MM.1S (cell line): Measurements from ENCODE around the gene GNPAT.

Experiments used
- DNase-seq: peaks from one replicate; pipeline ENCODE4 v3.0.0-alpha.2; 2015
- H2AFZ ChIP-seq: fragments of 300-600 bp; sonication (generic); 2 replicates; pipeline ENCODE4 v1.6.0; 2016; ENCODE audit warnings: antibody characterized with exemption, low read length
- H3F3A ChIP-seq: fragments of 300-600 bp; sonication (generic); 2 replicates; pipeline ENCODE4 v1.6.1; 2016; ENCODE audit warnings: mild to moderate bottlenecking, antibody characterized with exemption, low read length, moderate library complexity, mixed read lengths; ENCODE audit not compliant: insufficient read depth
- H3K27ac ChIP-seq: fragments of 300-600 bp; sonication (generic); 2 replicates; pipeline ENCODE4 v1.5.1; 2016; ENCODE audit warnings: mild to moderate bottlenecking, low read length
- H3K27me3 ChIP-seq: fragments of 300-600 bp; sonication (generic); replicated peaks from 2 replicates; pipeline ENCODE4 v1.6.0; 2016; ENCODE audit warnings: low read length; ENCODE audit not compliant: insufficient read depth
- H3K36me3 ChIP-seq: fragments of 300-600 bp; sonication (generic); replicated peaks from 2 replicates; pipeline ENCODE4 v1.6.1; 2016; ENCODE audit warnings: mild to moderate bottlenecking, low read length, mixed read lengths; ENCODE audit not compliant: insufficient read depth
- H3K4me1 ChIP-seq: fragments of 300-600 bp; sonication (generic); 2 replicates; pipeline ENCODE4 v1.6.1; 2016; ENCODE audit warnings: low read length, mixed read lengths
- H3K4me2 ChIP-seq: fragments of 300-600 bp; sonication (generic); 2 replicates; pipeline ENCODE4 v1.6.0; 2016; ENCODE audit warnings: low read depth, low read length
- H3K4me3 ChIP-seq: fragments of 300-600 bp; sonication (generic); 2 replicates; pipeline ENCODE4 v1.5.1; 2016; ENCODE audit warnings: low read length, mixed read lengths
- H3K79me2 ChIP-seq: fragments of 300-600 bp; sonication (generic); 2 replicates; pipeline ENCODE4 v1.6.1; 2016; ENCODE audit warnings: mixed run types, low read length, mixed read lengths
- H3K9ac ChIP-seq: fragments of 300-600 bp; sonication (generic); 2 replicates; pipeline ENCODE4 v1.6.1; 2016; ENCODE audit warnings: low read length, mixed read lengths
- H3K9me2 ChIP-seq: fragments of 300-600 bp; sonication (generic); replicated peaks from 2 replicates; pipeline ENCODE4 v1.6.1; 2016; ENCODE audit warnings: mild to moderate bottlenecking, low read length, mixed read lengths; ENCODE audit not compliant: insufficient read depth
- H3K9me3 ChIP-seq: fragments of 300-600 bp; sonication (generic); replicated peaks from 2 replicates; pipeline ENCODE4 v1.6.1; 2016; ENCODE audit warnings: mild to moderate bottlenecking, low read length, mixed read lengths; ENCODE audit not compliant: insufficient read depth
- H4K20me1 ChIP-seq: fragments of 300-600 bp; sonication (generic); 2 replicates; pipeline ENCODE4 v1.6.1; 2016; ENCODE audit warnings: mild to moderate bottlenecking, low read length, moderate library complexity, mixed read lengths; ENCODE audit not compliant: insufficient read depth
- EZH2 ChIP-seq: fragments of 300-600 bp; sonication (generic); optimal IDR thresholded peaks from 2 replicates; pipeline ENCODE3; 2017; ENCODE audit warnings: low read depth, mild to moderate bottlenecking, antibody characterized with exemption, low read length, mixed read lengths
- EZH2phosphoT487 ChIP-seq: fragments of 300-600 bp; sonication (generic); IDR thresholded peaks from 2 replicates; pipeline ENCODE4 v1.6.1; 2018; ENCODE audit warnings: antibody characterized with exemption, low read length
- TF ChIP-seq, protein P1 (sequence below): fragments of 300-600 bp; sonication (generic); IDR thresholded peaks from 2 replicates; pipeline ENCODE4 v1.5.1; 2016; ENCODE audit warnings: antibody characterized with exemption, low read length, mixed read lengths

Gene GNPAT

DNA sequence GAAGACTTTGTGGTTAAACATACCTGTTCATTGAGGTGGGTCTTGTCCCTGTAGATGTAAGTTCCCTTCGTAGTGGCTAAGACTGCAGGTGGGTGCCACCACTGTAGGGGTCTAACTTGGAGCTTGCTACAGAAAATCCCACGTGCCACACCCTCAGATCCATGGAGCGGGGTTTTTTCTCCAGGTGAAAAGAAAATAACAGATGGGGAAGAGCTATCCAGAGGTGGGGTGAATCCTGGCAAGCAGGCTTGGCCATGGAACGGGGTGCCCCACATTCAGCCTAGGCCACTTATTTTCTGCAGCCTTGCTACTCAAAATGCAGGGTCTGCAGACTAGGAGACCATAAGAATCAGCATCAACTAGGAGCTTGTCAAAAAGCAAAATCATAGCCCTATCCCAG, 72.6 kb downstream of the GNPAT start:
- no peak overlapping the region for H3K4me2 ChIP-seq
- no peaks in the 10 kb centered on the region for H3K9me3 ChIP-seq
- no peak overlapping the region for H3K27ac ChIP-seq
- DNase-seq: no peak
- H3K9ac ChIP-seq: no peak overlapping the region
- H3K9me2 ChIP-seq: no peaks in the 10 kb centered on the region
- TF ChIP-seq EZH2phosphoT487 (no peak), EZH2 (no peak)
- TF ChIP-seq, protein P1, sequence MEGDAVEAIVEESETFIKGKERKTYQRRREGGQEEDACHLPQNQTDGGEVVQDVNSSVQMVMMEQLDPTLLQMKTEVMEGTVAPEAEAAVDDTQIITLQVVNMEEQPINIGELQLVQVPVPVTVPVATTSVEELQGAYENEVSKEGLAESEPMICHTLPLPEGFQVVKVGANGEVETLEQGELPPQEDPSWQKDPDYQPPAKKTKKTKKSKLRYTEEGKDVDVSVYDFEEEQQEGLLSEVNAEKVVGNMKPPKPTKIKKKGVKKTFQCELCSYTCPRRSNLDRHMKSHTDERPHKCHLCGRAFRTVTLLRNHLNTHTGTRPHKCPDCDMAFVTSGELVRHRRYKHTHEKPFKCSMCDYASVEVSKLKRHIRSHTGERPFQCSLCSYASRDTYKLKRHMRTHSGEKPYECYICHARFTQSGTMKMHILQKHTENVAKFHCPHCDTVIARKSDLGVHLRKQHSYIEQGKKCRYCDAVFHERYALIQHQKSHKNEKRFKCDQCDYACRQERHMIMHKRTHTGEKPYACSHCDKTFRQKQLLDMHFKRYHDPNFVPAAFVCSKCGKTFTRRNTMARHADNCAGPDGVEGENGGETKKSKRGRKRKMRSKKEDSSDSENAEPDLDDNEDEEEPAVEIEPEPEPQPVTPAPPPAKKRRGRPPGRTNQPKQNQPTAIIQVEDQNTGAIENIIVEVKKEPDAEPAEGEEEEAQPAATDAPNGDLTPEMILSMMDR: no peak
- no peaks in the 10 kb centered on the region for H3K36me3 ChIP-seq
- no peak overlapping the region for H2AFZ ChIP-seq
- H3K4me3 ChIP-seq: no peak overlapping the region
- no peaks in the 10 kb centered on the region for H3K79me2 ChIP-seq
- no peaks in the 10 kb centered on the region for H3K27me3 ChIP-seq
- no peaks in the 10 kb centered on the region for H4K20me1 ChIP-seq
- no peaks in the 10 kb centered on the region for H3K4me1 ChIP-seq
- H3F3A ChIP-seq: no peaks in the 10 kb centered on the region

DNA sequence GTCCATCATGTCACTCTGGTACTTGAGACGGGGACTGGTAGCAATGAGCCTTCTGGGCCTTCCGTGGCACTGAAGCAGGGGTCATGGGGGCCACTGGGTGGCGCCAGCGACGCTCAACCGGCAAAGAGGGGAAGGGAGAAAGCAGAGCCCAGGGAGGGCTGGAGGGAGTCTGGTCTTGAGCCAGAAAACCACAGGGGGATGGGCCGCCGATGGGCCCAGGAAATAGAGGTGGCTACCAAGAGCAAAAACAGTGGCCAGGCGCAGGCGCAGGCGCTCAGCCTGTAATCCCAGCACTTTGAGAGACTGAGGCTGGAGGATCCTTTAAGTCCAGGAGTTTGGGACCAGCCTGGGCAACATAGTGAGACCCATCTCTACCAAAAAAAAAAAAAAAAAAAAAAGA, 74.9 kb downstream of the GNPAT start:
- no peak overlapping the region for H3K4me3 ChIP-seq
- no peaks in the 10 kb centered on the region for H3K9me2 ChIP-seq
- no peak overlapping the region for H3K9ac ChIP-seq
- H3K4me2 ChIP-seq: no peak overlapping the region
- H3K36me3 ChIP-seq: no peaks in the 10 kb centered on the region
- no peaks in the 10 kb centered on the region for H4K20me1 ChIP-seq
- H2AFZ ChIP-seq: no peak overlapping the region
- TF ChIP-seq EZH2: no peak
- TF ChIP-seq, protein P1: peak; percentile 82
- no peak overlapping the region for H3K27ac ChIP-seq
- no peaks in the 10 kb centered on the region for H3K4me1 ChIP-seq
- no peaks in the 10 kb centered on the region for H3K79me2 ChIP-seq
- no peaks in the 10 kb centered on the region for H3F3A ChIP-seq
- no peaks in the 10 kb centered on the region for H3K9me3 ChIP-seq
- DNase-seq: peak; percentile 56
- H3K27me3 ChIP-seq: no peaks in the 10 kb centered on the region

DNA sequence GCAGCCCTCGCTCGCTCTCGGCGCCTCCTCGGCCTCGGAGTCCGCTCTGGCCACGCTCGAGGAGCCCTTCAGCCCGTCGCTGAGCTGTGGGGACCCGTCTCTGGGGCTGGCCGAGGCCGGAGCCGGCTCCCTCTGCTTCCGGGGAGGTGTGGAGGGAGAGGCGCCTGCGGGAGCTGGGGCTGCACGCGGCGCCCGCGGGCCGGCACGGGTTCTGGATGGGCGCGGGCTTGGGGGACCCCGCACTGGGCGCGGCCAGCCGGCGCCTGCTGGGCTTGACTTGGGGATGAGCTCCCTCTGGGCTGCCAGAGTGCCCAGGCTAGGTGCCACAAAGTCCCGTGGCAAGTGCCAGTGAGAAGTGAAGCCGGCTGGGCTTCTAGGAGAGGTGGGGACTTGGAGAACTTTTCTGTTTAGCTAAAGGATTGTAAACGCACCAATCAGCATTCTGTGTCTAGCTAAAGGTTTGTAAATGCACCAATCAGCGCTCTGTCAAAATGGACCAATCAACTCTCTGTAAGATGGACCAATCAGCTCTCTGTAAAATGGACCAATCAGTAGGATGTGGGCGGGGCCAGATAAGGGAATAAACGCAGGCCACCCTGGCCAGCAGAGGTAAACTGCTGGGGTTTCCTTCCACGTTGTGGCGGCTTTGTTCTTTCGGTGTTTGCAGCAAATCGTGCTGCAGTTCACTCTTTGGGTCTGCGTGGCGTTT, 76.4 kb downstream of the GNPAT start:
- H3K79me2 ChIP-seq: no peaks in the 10 kb centered on the region
- no peak for DNase-seq
- H3K36me3 ChIP-seq: no peaks in the 10 kb centered on the region
- no peaks in the 10 kb centered on the region for H3K27me3 ChIP-seq
- H3K27ac ChIP-seq: no peak overlapping the region
- H3K4me3 ChIP-seq: no peak overlapping the region
- H3F3A ChIP-seq: no peaks in the 10 kb centered on the region
- H3K9ac ChIP-seq: no peak overlapping the region
- H3K4me1 ChIP-seq: no peaks in the 10 kb centered on the region
- H3K9me3 ChIP-seq: no peaks in the 10 kb centered on the region
- no peak overlapping the region for H3K4me2 ChIP-seq
- no peak overlapping the region for H2AFZ ChIP-seq
- H4K20me1 ChIP-seq: no peaks in the 10 kb centered on the region
- TF ChIP-seq, protein P1: no peak
- TF ChIP-seq EZH2phosphoT487 (no peak), EZH2 (no peak)
- H3K9me2 ChIP-seq: no peaks in the 10 kb centered on the region
